HL-60 (cell line): ENCODE data around the gene STRIP1.

ENCODE experiments used
- CTCF ChIP-seq: IDR thresholded peaks from one replicate; pipeline ENCODE4 v1.5.1; 2011; ENCODE audit warnings: low read length, control low read depth, inconsistent platforms; ENCODE audit not compliant: insufficient read depth
- GABPA ChIP-seq: IDR thresholded peaks from 2 replicates; pipeline ENCODE4 v1.6.1; 2012; ENCODE audit warnings: low read depth
- POLR2AphosphoS5 ChIP-seq: IDR thresholded peaks from 2 replicates; pipeline ENCODE4 v1.6.1; 2012; ENCODE audit warnings: low read depth
- REST ChIP-seq: IDR thresholded peaks from 2 replicates; pipeline ENCODE4 v1.6.1; 2012; ENCODE audit warnings: low read depth; ENCODE audit not compliant: insufficient replicate concordance
- SPI1 ChIP-seq: IDR thresholded peaks from 2 replicates; pipeline ENCODE4 v1.6.1; 2012; ENCODE audit warnings: low read depth, mild to moderate bottlenecking, borderline replicate concordance

- TF ChIP-seq REST, result no peak
- TF ChIP-seq CTCF, result no peak
- TF ChIP-seq POLR2AphosphoS5, result no peak
- no peak for TF ChIP-seq GABPA
- no peak for TF ChIP-seq SPI1
These were observed 31.4 kb downstream of the STRIP1 start for GRCh38 chr1:110065841-110066240.
